GM19372 (cell line): ENCODE measurements around the gene EFNA4.
A peak's percentile ranks its signal among the peaks of the same experiment; 100 is the strongest.

Experiments
- ATAC-seq: cut with Tn5 transposase; IDR thresholded peaks from one replicate; pipeline ENCODE4 v1.9.1; 2021; ENCODE audit warnings: mild to moderate bottlenecking, low read depth, moderate library complexity; ENCODE audit not compliant: unreplicated experiment

Gene EFNA4

GRCh38 chr1:155084722-155085503, 21.4 kb downstream of the EFNA4 start:
- peak; percentile 79 for ATAC-seq

GRCh38 chr1:155085504-155086127, 22.1 kb downstream of the EFNA4 start:
- ATAC-seq, result no peak

- no peak for ATAC-seq
These were observed 22.7 kb downstream of the EFNA4 start for GRCh38 chr1:155086128-155086741.

GRCh38 chr1:155086856-155087535, 23.5 kb downstream of the EFNA4 start:
- ATAC-seq, result no peak

- no peak for ATAC-seq
These were observed 27.8 kb downstream of the EFNA4 start for GRCh38 chr1:155091071-155092051.

- ATAC-seq, result no peak
These were observed 28.6 kb downstream of the EFNA4 start for GRCh38 chr1:155092131-155092530.

GRCh38 chr1:155092641-155093040, 29.1 kb downstream of the EFNA4 start:
- ATAC-seq, result no peak

GRCh38 chr1:155093911-155094621, 30.5 kb downstream of the EFNA4 start:
- ATAC-seq, result no peak

- no peak for ATAC-seq
These were observed 31.0 kb downstream of the EFNA4 start for GRCh38 chr1:155094622-155094948.

GRCh38 chr1:155099331-155099730, 35.8 kb downstream of the EFNA4 start:
- ATAC-seq, result no peak

GRCh38 chr1:155103325-155103724, 39.8 kb downstream of the EFNA4 start:
- ATAC-seq, result no peak

GRCh38 chr1:155104605-155105534, 41.3 kb downstream of the EFNA4 start:
- ATAC-seq, result no peak

- ATAC-seq, result no peak
These were observed 42.1 kb downstream of the EFNA4 start for GRCh38 chr1:155105604-155106011.

- ATAC-seq, result no peak
These were observed 43.3 kb downstream of the EFNA4 start for GRCh38 chr1:155106862-155107261.

- no peak for ATAC-seq
These were observed 44.0 kb downstream of the EFNA4 start for GRCh38 chr1:155107309-155108264.

GRCh38 chr1:155108296-155108695, 44.8 kb downstream of the EFNA4 start:
- no peak for ATAC-seq

GRCh38 chr1:155110381-155110780, 46.8 kb downstream of the EFNA4 start:
- ATAC-seq, result no peak
